ENCODE data around the gene SLC25A20. TPM values are rescaled to one million over a fixed set of nuclear protein-coding genes. Genes with fewer than 3 reads are reported as not detected.

The SLC25A20 gene
- total RNA-seq (10 to 100 TPM; 15.5 to 24.7 TPM), polyA plus RNA-seq (ENCODE audit: insufficient read length in 6 of 6) (10 to 100 TPM; 12.2 to 14.4 (median 13.5) TPM)
- long read RNA-seq, donor 1, partial matches to known transcripts: 0 of 3 reads
- long read RNA-seq, donor 1, other reads (novel, unspliced or antisense): 0 of 3 reads
- long read RNA-seq, donor 2, partial matches to known transcripts: 5 of 9 reads
- long read RNA-seq, donor 2, other reads (novel, unspliced or antisense): 0 of 9 reads
- long read RNA-seq, donor 3, partial matches to known transcripts: 0 of 4 reads
- long read RNA-seq, donor 3, other reads (novel, unspliced or antisense): 0 of 4 reads
- long read RNA-seq, donor 4, transcript SLC25A20-201 (9 exons, 1,879 nt): major isoform, 8 of 9 reads
- long read RNA-seq, donor 4, partial matches to known transcripts: 0 of 9 reads
- long read RNA-seq, donor 4, other reads (novel, unspliced or antisense): 1 of 9 reads
- long read RNA-seq, donor 5, partial matches to known transcripts: 0 of 5 reads
- long read RNA-seq, donor 5, other reads (novel, unspliced or antisense): 0 of 5 reads
- long read RNA-seq, donor 6, transcript SLC25A20-201 (9 exons, 1,879 nt): major isoform, 6 of 6 reads
- long read RNA-seq, donor 6, partial matches to known transcripts: 0 of 6 reads
- long read RNA-seq, donor 6, other reads (novel, unspliced or antisense): 0 of 6 reads
- long read RNA-seq, donor 7, partial matches to known transcripts: 0 of 20 reads
- long read RNA-seq, donor 7, other reads (novel, unspliced or antisense): 17 of 20 reads
- long read RNA-seq, donor 8, partial matches to known transcripts: 22 of 56 reads
- long read RNA-seq, donor 8, other reads (novel, unspliced or antisense): 33 of 56 reads
- long read RNA-seq, donor 9: 0 reads
- long read RNA-seq, donor 10, transcript SLC25A20-201 (9 exons, 1,879 nt): major isoform, 10 of 16 reads
- long read RNA-seq, donor 10, partial matches to known transcripts: 1 of 16 reads
- long read RNA-seq, donor 10, other reads (novel, unspliced or antisense): 5 of 16 reads
- long read RNA-seq, donor 11, partial matches to known transcripts: 0 of 4 reads
- long read RNA-seq, donor 11, other reads (novel, unspliced or antisense): 0 of 4 reads
- long read RNA-seq, donor 12, partial matches to known transcripts: 0 of 5 reads
- long read RNA-seq, donor 12, other reads (novel, unspliced or antisense): 0 of 5 reads

GRCh38 chr3:48898383-48899234, at the start of gene SLC25A20:
SLC25A20 (minus strand) TSS chr3:48898882; CDS start chr3:48898794, 88 bp downstream.
- Histone ChIP-seq H3K9me3 (no peaks in the 10 kb centered on the region), H3K27ac (peak within 1 kb of the TSS; percentile 45 to 92), H3K4me1 (peaks cover 8 to 28% of the 10 kb centered on the region in 2 donors), H3K4me3 (peak within 1 kb of the TSS; percentile 58 to 94), H3K27me3 (no peaks in the 10 kb centered on the region), H3K36me3 (no peaks in the 10 kb centered on the region)
- intact Hi-C loops (cut with DNase I): no loop called here
- ATAC-seq (peak; percentile 99), DNase-seq (peak; percentile 66 to 99 (median 92))
- TF ChIP-seq CTCF (IDR thresholded peaks at IDR 0.05): no peak

DNA sequence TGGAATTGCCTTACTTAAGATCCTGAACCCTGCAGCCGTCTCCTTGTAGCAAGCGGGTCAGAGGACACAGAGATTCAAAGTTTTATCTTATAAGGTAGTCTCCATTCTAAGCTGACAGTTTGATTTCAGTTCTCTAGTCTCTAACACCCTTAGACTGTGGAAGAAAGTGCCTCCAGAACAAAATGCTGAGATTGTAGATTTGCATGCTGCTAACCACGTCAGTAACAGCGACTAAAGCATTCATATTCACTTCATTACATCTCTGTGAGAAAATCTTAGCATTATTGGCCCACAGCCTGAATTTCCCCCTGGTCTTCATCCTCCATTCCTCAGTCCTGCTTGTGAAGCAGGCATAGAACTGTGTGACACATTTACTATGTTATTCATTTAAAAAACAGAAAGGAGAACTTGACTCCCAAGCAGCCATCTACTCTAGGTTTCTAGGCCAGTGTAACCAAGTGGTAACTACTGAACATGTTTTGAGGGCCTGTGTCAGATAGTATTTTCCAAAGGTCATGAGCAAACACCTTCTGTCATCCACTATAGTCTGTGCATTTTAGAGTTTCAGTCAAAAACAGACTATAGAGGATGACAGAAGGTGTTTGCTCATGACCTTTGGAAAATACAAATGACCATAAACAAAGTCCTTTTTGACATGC, 47.3 kb upstream of the SLC25A20 start:
- no peak overlapping the region for H3K27ac ChIP-seq
- peaks cover 0 to 13% of the 10 kb centered on the region in 2 donors for H3K4me1 ChIP-seq
- peaks cover 0 to 25% of the 10 kb centered on the region in 2 donors for H3K36me3 ChIP-seq
- TF ChIP-seq CTCF (IDR thresholded peaks at IDR 0.05): no peak
- no peak for ATAC-seq
- peak in 1 of 4 donors; percentile 3 for DNase-seq
- intact Hi-C loops (cut with DNase I): no loop called here
- H3K4me3 ChIP-seq: no peak overlapping the region
- no peaks in the 10 kb centered on the region for H3K9me3 ChIP-seq
- H3K27me3 ChIP-seq: no peaks in the 10 kb centered on the region

- no peak overlapping the region for H3K4me3 ChIP-seq
- intact Hi-C loops (cut with DNase I): no loop called here
- no peak overlapping the region for H3K27ac ChIP-seq
- no peaks in the 10 kb centered on the region for H3K9me3 ChIP-seq
- peaks cover 0 to 11% of the 10 kb centered on the region in 2 donors for H3K4me1 ChIP-seq
- TF ChIP-seq CTCF (IDR thresholded peaks at IDR 0.05): no peak
- ATAC-seq (no peak), DNase-seq (no peak)
- H3K27me3 ChIP-seq: no peaks in the 10 kb centered on the region
- H3K36me3 ChIP-seq: peaks cover 0 to 25% of the 10 kb centered on the region in 2 donors
Measured at GRCh38 chr3:48945432-48945831, 46.8 kb upstream of the SLC25A20 start.

GRCh38 chr3:48938689-48939088, 40.0 kb upstream of the SLC25A20 start:
- ATAC-seq (no peak), DNase-seq (no peak)
- Histone ChIP-seq H3K4me1 (peaks cover 0 to 9% of the 10 kb centered on the region in 2 donors), H3K27me3 (no peaks in the 10 kb centered on the region), H3K27ac (no peak overlapping the region), H3K4me3 (no peak overlapping the region), H3K36me3 (peaks cover 0 to 35% of the 10 kb centered on the region in 2 donors), H3K9me3 (no peaks in the 10 kb centered on the region)
- intact Hi-C loops (cut with DNase I): no loop called here
- TF ChIP-seq CTCF (IDR thresholded peaks at IDR 0.05): no peak
